Stimulated activated CD8-positive, alpha-beta memory T cell treated with anti-CD3 and anti-CD28 coated beads, Interleukin-12 subunit alpha, Interleukin-12 subunit beta, amount 100 ng/mL, for 24 hours (primary cell): ENCODE results near the gene WFDC1.

ENCODE experiments used
- DNase-seq: peaks from one replicate; pipeline ENCODE4 v3.0.0-alpha.2; 2020; ENCODE audit errors: extremely low read depth

Gene WFDC1

DNA sequence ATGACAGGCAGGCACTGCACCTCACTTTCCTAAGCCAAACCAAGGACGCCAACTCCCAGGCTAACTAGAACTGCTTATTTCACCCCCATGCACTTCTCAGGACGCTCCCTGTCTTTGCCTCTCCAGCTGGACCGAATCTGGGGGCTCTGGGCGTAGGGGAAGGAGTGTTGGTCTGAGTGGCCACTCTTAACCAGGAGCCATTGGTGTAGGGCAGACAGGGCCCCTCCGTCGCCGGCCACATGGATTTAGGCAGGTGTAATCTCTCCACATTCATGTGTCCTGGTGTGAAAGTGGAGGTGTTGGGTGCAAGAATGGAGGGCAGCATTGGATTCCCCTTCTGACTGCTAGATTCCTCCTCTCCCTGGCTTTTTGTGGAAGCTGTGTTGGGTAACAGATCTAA is 83.4 kb downstream of the WFDC1 start:
- DNase-seq = no peak

- no peak for DNase-seq
Measured at GRCh38 chr16:84378567-84378966, 83.9 kb downstream of the WFDC1 start.

- DNase-seq = no peak
Measured at GRCh38 chr16:84379008-84379708, 84.5 kb downstream of the WFDC1 start.
